NCI-H1092 treated with DMSO at 0.1 percent for 48 hours (cell line): ENCODE results near the gene DGAT2L6.
"Not testable (repeated sequence)": the region's sequence is repeated elsewhere in the genome, so short reads cannot be mapped to it uniquely, and the experiment has no call there.

Source experiments
- DNase-seq: peaks from one replicate; lab custom pipeline; 2025; lab: John Stamatoyannopoulos, UW

Gene DGAT2L6

GRCh38 chrX:70196961-70197720 lies 19.9 kb downstream of the DGAT2L6 start:
- DNase-seq = peak; percentile 39

- no peak for DNase-seq
Observed at GRCh38 chrX:70201732-70202131, 24.4 kb downstream of the DGAT2L6 start.

- DNase-seq = no peak
Observed at GRCh38 chrX:70208479-70208878, 31.2 kb downstream of the DGAT2L6 start.

- not testable (repeated sequence) for DNase-seq
Observed at GRCh38 chrX:70209570-70209969, 32.3 kb downstream of the DGAT2L6 start.

GRCh38 chrX:70219938-70220764 lies 42.9 kb downstream of the DGAT2L6 start:
- DNase-seq = peak; percentile 76

GRCh38 chrX:70226048-70226447 lies 48.8 kb downstream of the DGAT2L6 start:
- DNase-seq = no peak

GRCh38 chrX:70226687-70227086 lies 49.4 kb downstream of the DGAT2L6 start:
- no peak for DNase-seq

GRCh38 chrX:70231666-70232065 lies 54.4 kb downstream of the DGAT2L6 start:
- no peak for DNase-seq

- DNase-seq = no peak
Observed at GRCh38 chrX:70234355-70234754, 57.1 kb downstream of the DGAT2L6 start, which contains the start of gene AWAT1. TSS of gene AWAT1 (plus strand) at chrX:70234655. CDS start at chrX:70234696, 41 bp downstream.

- no peak for DNase-seq
Observed at GRCh38 chrX:70240751-70241150, 63.5 kb downstream of the DGAT2L6 start.

- no peak for DNase-seq
Observed at GRCh38 chrX:70241501-70241900, 64.2 kb downstream of the DGAT2L6 start.

GRCh38 chrX:70243601-70244000 lies 66.3 kb downstream of the DGAT2L6 start:
- DNase-seq = not testable (repeated sequence)

- no peak for DNase-seq
Observed at GRCh38 chrX:70244881-70245280, 67.6 kb downstream of the DGAT2L6 start.

GRCh38 chrX:70247252-70247651 lies 70.0 kb downstream of the DGAT2L6 start:
- no peak for DNase-seq

GRCh38 chrX:70252491-70252890 lies 75.2 kb downstream of the DGAT2L6 start:
- no peak for DNase-seq

- no peak for DNase-seq
Observed at GRCh38 chrX:70253377-70254062, 76.2 kb downstream of the DGAT2L6 start.

- DNase-seq = no peak
Observed at GRCh38 chrX:70254063-70254400, 76.7 kb downstream of the DGAT2L6 start.

- DNase-seq = no peak
Observed at GRCh38 chrX:70254909-70255308, 77.6 kb downstream of the DGAT2L6 start.
